ENCODE measurements around the gene LRIG1.

The LRIG1 gene

GRCh38 chr3:66495668-66496045 is 5.2 kb downstream of the LRIG1 start:
- no peak for DNase-seq (ENCODE audit: low read depth, low spot score)
- H3K4me3 ChIP-seq (ENCODE audit: low read depth, low read length) = no peak overlapping the region
- in situ Hi-C loops (cut with HindIII; ENCODE audit: low sequenced_read_pairs) = no loop called here
- TF ChIP-seq, protein P1, sequence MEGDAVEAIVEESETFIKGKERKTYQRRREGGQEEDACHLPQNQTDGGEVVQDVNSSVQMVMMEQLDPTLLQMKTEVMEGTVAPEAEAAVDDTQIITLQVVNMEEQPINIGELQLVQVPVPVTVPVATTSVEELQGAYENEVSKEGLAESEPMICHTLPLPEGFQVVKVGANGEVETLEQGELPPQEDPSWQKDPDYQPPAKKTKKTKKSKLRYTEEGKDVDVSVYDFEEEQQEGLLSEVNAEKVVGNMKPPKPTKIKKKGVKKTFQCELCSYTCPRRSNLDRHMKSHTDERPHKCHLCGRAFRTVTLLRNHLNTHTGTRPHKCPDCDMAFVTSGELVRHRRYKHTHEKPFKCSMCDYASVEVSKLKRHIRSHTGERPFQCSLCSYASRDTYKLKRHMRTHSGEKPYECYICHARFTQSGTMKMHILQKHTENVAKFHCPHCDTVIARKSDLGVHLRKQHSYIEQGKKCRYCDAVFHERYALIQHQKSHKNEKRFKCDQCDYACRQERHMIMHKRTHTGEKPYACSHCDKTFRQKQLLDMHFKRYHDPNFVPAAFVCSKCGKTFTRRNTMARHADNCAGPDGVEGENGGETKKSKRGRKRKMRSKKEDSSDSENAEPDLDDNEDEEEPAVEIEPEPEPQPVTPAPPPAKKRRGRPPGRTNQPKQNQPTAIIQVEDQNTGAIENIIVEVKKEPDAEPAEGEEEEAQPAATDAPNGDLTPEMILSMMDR (IDR thresholded peaks at IDR 0.05; ENCODE audit: low read depth, low read length) = no peak

- in situ Hi-C loops (cut with HindIII; ENCODE audit: low sequenced_read_pairs) = no loop called here
- no peak overlapping the region for H3K4me3 ChIP-seq (ENCODE audit: low read depth, low read length)
- DNase-seq (ENCODE audit: low read depth, low spot score) = no peak
- TF ChIP-seq, protein P1 (IDR thresholded peaks at IDR 0.05; ENCODE audit: low read depth, low read length) = no peak
Measured at GRCh38 chr3:66494959-66495667, 5.7 kb downstream of the LRIG1 start.

GRCh38 chr3:66493458-66494099 is 7.2 kb downstream of the LRIG1 start:
- in situ Hi-C loops (cut with HindIII; ENCODE audit: low sequenced_read_pairs) = no loop called here
- H3K4me3 ChIP-seq (ENCODE audit: low read depth, low read length) = no peak overlapping the region
- TF ChIP-seq, protein P1 (IDR thresholded peaks at IDR 0.05; ENCODE audit: low read depth, low read length) = no peak
- DNase-seq (ENCODE audit: low read depth, low spot score) = no peak

DNA sequence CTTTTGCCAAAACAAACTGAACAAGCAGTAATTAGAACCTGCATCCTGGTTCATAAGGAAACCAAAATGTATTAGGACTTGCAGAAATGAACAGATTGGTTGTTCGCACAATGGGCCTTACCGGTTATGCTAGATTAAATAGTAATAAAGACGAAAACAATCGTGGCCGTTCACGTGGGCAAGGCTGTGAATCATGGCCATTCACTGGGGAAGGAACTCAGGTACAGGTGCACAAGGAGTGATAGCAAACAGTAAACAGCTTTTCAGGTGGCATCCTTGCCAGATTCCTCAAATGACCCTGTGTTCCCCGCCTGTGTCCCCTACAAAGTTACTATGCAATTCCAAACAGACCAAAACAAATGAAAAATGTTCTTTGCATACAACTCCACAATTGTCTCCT is 8.2 kb downstream of the LRIG1 start:
- DNase-seq (ENCODE audit: low read depth, low spot score) = no peak
- TF ChIP-seq, protein P1 (IDR thresholded peaks at IDR 0.05; ENCODE audit: low read depth, low read length) = no peak
- in situ Hi-C loops (cut with HindIII; ENCODE audit: low sequenced_read_pairs) = no loop called here
- no peak overlapping the region for H3K4me3 ChIP-seq (ENCODE audit: low read depth, low read length)

GRCh38 chr3:66492071-66492470 is 8.8 kb downstream of the LRIG1 start:
- H3K4me3 ChIP-seq (ENCODE audit: low read depth, low read length) = no peak overlapping the region
- in situ Hi-C loops (cut with HindIII; ENCODE audit: low sequenced_read_pairs) = no loop called here
- no peak for DNase-seq (ENCODE audit: low read depth, low spot score)
- TF ChIP-seq, protein P1 (IDR thresholded peaks at IDR 0.05; ENCODE audit: low read depth, low read length) = no peak

GRCh38 chr3:66490984-66491383 is 9.8 kb downstream of the LRIG1 start:
- TF ChIP-seq, protein P1 (IDR thresholded peaks at IDR 0.05; ENCODE audit: low read depth, low read length) = no peak
- no peak overlapping the region for H3K4me3 ChIP-seq (ENCODE audit: low read depth, low read length)
- in situ Hi-C loops (cut with HindIII; ENCODE audit: low sequenced_read_pairs) = no loop called here
- peak; percentile 49 for DNase-seq (ENCODE audit: low read depth, low spot score)

Measured in astrocyte of the spinal cord (primary cell).